GM12878 (cell line): Measurements from ENCODE around the gene CACNA2D1. TPM values are rescaled to one million over a fixed set of nuclear protein-coding genes. Genes with fewer than 3 reads are reported as not detected.
A peak's percentile ranks its signal among the peaks of the same experiment; 100 is the strongest.

Source experiments
- BACH1 ChIP-seq: fragments of 450-650 bp; IDR thresholded peaks from 2 replicates; pipeline ENCODE4 v1.6.1; 2017; ENCODE audit warnings: mild to moderate bottlenecking, borderline replicate concordance
- BHLHE40 ChIP-seq, 2 experiments: fragments of 450-650 bp in 1 of 2; IDR thresholded peaks; 2 replicates each; pipeline ENCODE4 v1.6.1; 2011 to 2017; ENCODE audit warnings: low read depth in 2 of 2, borderline replicate concordance in 1 of 2, improper control_type of control experiment in 1 of 2, low read length in 1 of 2, mild to moderate bottlenecking in 1 of 2
- BMI1 ChIP-seq: fragments of 450-650 bp; IDR thresholded peaks from 2 replicates; pipeline ENCODE4 v1.6.1; 2016; ENCODE audit warnings: mild to moderate bottlenecking, moderate library complexity, borderline replicate concordance
- CBX3 ChIP-seq: fragments of 200-600 bp; sonication (generic); IDR thresholded peaks from 2 replicates; pipeline ENCODE4 v1.6.1; 2016; ENCODE audit warnings: low read depth, borderline replicate concordance
- CUX1 ChIP-seq: IDR thresholded peaks from 2 replicates; pipeline ENCODE4 v1.6.1; 2012; ENCODE audit warnings: improper control_type of control experiment, low read depth, low read length; ENCODE audit not compliant: insufficient replicate concordance
- EGR1 ChIP-seq, 2 experiments: IDR thresholded peaks; 1 replicate in 1 of 2; 2 replicates in 1 of 2; pipeline ENCODE4 v1.6.1; 2011 to 2012; ENCODE audit warnings: low read depth in 2 of 2, low read length in 2 of 2, borderline replicate concordance in 1 of 2, mild to moderate bottlenecking in 1 of 2, moderate library complexity in 1 of 2
- EZH2 ChIP-seq: IDR thresholded peaks from 2 replicates; pipeline ENCODE4 v1.6.1; 2012; ENCODE audit warnings: low read depth, mild to moderate bottlenecking, control low read depth, inconsistent platforms, low read length, borderline replicate concordance; ENCODE audit not compliant: control insufficient read depth
- FOXK2 ChIP-seq: fragments of 450-650 bp; IDR thresholded peaks from 2 replicates; pipeline ENCODE4 v1.6.1; 2017; ENCODE audit warnings: mild to moderate bottlenecking, moderate library complexity
- FOXM1 ChIP-seq: IDR thresholded peaks from 2 replicates; pipeline ENCODE4 v1.6.1; 2012; ENCODE audit warnings: low read depth, mild to moderate bottlenecking, inconsistent platforms, low read length, moderate library complexity
- GABPA ChIP-seq: IDR thresholded peaks from 2 replicates; pipeline ENCODE4 v1.6.1; 2014; ENCODE audit warnings: antibody characterized with exemption, low read depth, mild to moderate bottlenecking, inconsistent platforms
- IKZF1 ChIP-seq: fragments of 450-650 bp; conservative IDR thresholded peaks from 2 replicates; pipeline ENCODE4 v1.6.1; 2017; ENCODE audit warnings: antibody characterized with exemption, mild to moderate bottlenecking
- IKZF2 ChIP-seq, 2 experiments: fragments of 450-650 bp; IDR thresholded peaks; 2 replicates each; pipeline ENCODE4 v1.6.1; 2017; ENCODE audit warnings: mild to moderate bottlenecking in 2 of 2, moderate library complexity in 2 of 2
- MEF2A ChIP-seq: IDR thresholded peaks from 2 replicates; pipeline ENCODE4 v1.6.1; 2011; ENCODE audit warnings: low read depth, mild to moderate bottlenecking, low read length, moderate library complexity; ENCODE audit not compliant: insufficient read depth
- MTA2 ChIP-seq: fragments of 450-650 bp; IDR thresholded peaks from 2 replicates; pipeline ENCODE4 v1.6.1; 2016; ENCODE audit warnings: low read depth, mild to moderate bottlenecking, moderate library complexity
- MTA3 ChIP-seq: IDR thresholded peaks from 2 replicates; pipeline ENCODE4 v1.6.1; 2012; ENCODE audit warnings: low read length, inconsistent platforms, borderline replicate concordance
- NFIC ChIP-seq: IDR thresholded peaks from 2 replicates; pipeline ENCODE4 v1.6.1; 2012; ENCODE audit warnings: low read depth, mild to moderate bottlenecking, inconsistent platforms, low read length, moderate library complexity
- RAD21 ChIP-seq: IDR thresholded peaks from 2 replicates; pipeline ENCODE4 v1.6.1; 2011; ENCODE audit warnings: mild to moderate bottlenecking, low read depth, low read length, moderate library complexity; ENCODE audit not compliant: insufficient read depth
- RFX5 ChIP-seq: IDR thresholded peaks from 2 replicates; pipeline ENCODE4 v1.6.1; 2011; ENCODE audit warnings: low read depth, low read length, improper control_type of control experiment
- SIN3A ChIP-seq: IDR thresholded peaks from 2 replicates; pipeline ENCODE4 v1.6.1; 2012; ENCODE audit warnings: low read depth, low read length, improper control_type of control experiment
- SPI1 ChIP-seq: IDR thresholded peaks from 2 replicates; pipeline ENCODE4 v1.6.1; 2011; ENCODE audit warnings: low read depth, mild to moderate bottlenecking, low read length, moderate library complexity, borderline replicate concordance; ENCODE audit not compliant: insufficient read depth
- TAF1 ChIP-seq: IDR thresholded peaks from 2 replicates; pipeline ENCODE4 v1.6.1; 2011; ENCODE audit warnings: mild to moderate bottlenecking, low read depth, low read length, borderline replicate concordance
- ZBED1 ChIP-seq: IDR thresholded peaks from 2 replicates; pipeline ENCODE4 v1.6.1; 2016; ENCODE audit warnings: borderline replicate concordance
- ZBTB4 ChIP-seq: fragments of 450-650 bp; formaldehyde crosslinking; IDR thresholded peaks from 2 replicates; pipeline ENCODE4 v1.4.0; 2022; ENCODE audit warnings: mild to moderate bottlenecking, moderate library complexity
- ZSCAN29 ChIP-seq: fragments of 450-650 bp; IDR thresholded peaks from 2 replicates; pipeline ENCODE4 v1.6.1; 2017; ENCODE audit warnings: mild to moderate bottlenecking, moderate library complexity
- polyA plus RNA-seq, 11 experiments: library from polyadenylated mRNA; depleted of rRNA in 4 of 11; unstranded in 6 of 11; stranded (reverse) in 5 of 11; fragments of >200 nt; fragmentation: Nextera tagmentation in 4 of 11; fragmentation: Illumina TruSeq in 1 of 11; extraction: Ambion mirVana in 4 of 11; extraction: Trizol in 1 of 11; gene quantifications; 1 replicate in 1 of 11; 2 replicates in 10 of 11; pipeline versions ENCODE4 v1.2.1 to v1.2.3, GENCODE V29; 2011 to 2016; ENCODE audit warnings: inconsistent platforms in 2 of 11, missing spikeins in 2 of 11, low read depth in 1 of 11
- total RNA-seq, 4 experiments: library from RNA; depleted of rRNA in 3 of 4; stranded (reverse); fragments of >200 nt in 3 of 4; fragmentation: Illumina TruSeq in 1 of 4; extraction: Trizol in 1 of 4; gene quantifications; 2 replicates each; pipeline versions ENCODE4 v1.2.1 to v1.2.3, GENCODE V29; 2013 to 2021

The CACNA2D1 gene
- total and polyA plus RNA-seq, 10 of the 15 experiments (the other 5 are each of a cell fraction or from before 2014, with no cell fraction given) = 0.14 to 14.8 (median 0.97) TPM

- TF ChIP-seq CUX1 (no peak), EGR1 (IDR thresholded peaks at IDR 0.05; ENCODE audit: borderline replicate concordance in 1 of 2, low read depth in 2 of 2, low read length in 2 of 2) (no peak), BHLHE40 (IDR thresholded peaks at IDR 0.05; ENCODE audit: borderline replicate concordance in 1 of 2, low read depth in 2 of 2, low read length in 1 of 2) (peak in 1 of 2 experiments; percentile 39; a peak in 1 of 4 replicates), RAD21 (0 out of 2 replicates have a peak, but pooled peaks have one; percentile 1), BMI1 (peak; percentile 69), FOXM1 (peak; percentile 77; the same call in 1 of the 2 replicates), MTA2 (peak; percentile 95), SPI1 (no peak), EZH2 (no peak), NFIC (peak; percentile 89; the same call in 1 of the 2 replicates), MTA3 (0 out of 2 replicates have a peak, but pooled peaks have one; percentile 33), SIN3A (no peak), FOXK2 (no peak), GABPA (peak; percentile 49; the same call in 1 of the 2 replicates), BACH1 (no peak), RFX5 (no peak), IKZF1 (peak; percentile 56; the same call in 1 of the 2 replicates), ZSCAN29 (peak; percentile 63; the same call in 1 of the 2 replicates), CBX3 (no peak), ZBTB4 (CRISPR knock-in tag) (no peak), ZBED1 (no peak), TAF1 (no peak), IKZF2 (IDR thresholded peaks at IDR 0.05) (peak; percentile 47 to 74; a peak in 3 of 4 replicates), MEF2A (peak; percentile 54; the same call in 1 of the 2 replicates)
These were observed 519.1 kb downstream of the CACNA2D1 start (continued) for GRCh38 chr7:81924494-81924893.
